NK-92 (cell line): Measurements from ENCODE around the gene PPFIA4.

Source experiments
- DNase-seq: peaks from one replicate; lab custom pipeline; 2025; ENCODE audit not compliant: unreplicated experiment; lab: John Stamatoyannopoulos, UW

The PPFIA4 gene

GRCh38 chr1:203039609-203040512 lies 13.6 kb downstream of the PPFIA4 start:
- no peak for DNase-seq

- no peak for DNase-seq
Measured at GRCh38 chr1:203040513-203041275, 14.4 kb downstream of the PPFIA4 start.

GRCh38 chr1:203041351-203041932 lies 15.2 kb downstream of the PPFIA4 start:
- no peak for DNase-seq

GRCh38 chr1:203043830-203044545 lies 17.7 kb downstream of the PPFIA4 start:
- DNase-seq = no peak

- no peak for DNase-seq
Measured at GRCh38 chr1:203044546-203045250, 18.4 kb downstream of the PPFIA4 start.

GRCh38 chr1:203045336-203045735 lies 19.0 kb downstream of the PPFIA4 start:
- no peak for DNase-seq

GRCh38 chr1:203045821-203046594 lies 19.7 kb downstream of the PPFIA4 start:
- DNase-seq = no peak

GRCh38 chr1:203046984-203047630 lies 20.8 kb downstream of the PPFIA4 start:
- no peak for DNase-seq

- DNase-seq = no peak
Measured at GRCh38 chr1:203048086-203048485, 21.8 kb downstream of the PPFIA4 start.

GRCh38 chr1:203048555-203049051 lies 22.3 kb downstream of the PPFIA4 start:
- DNase-seq = no peak

GRCh38 chr1:203049077-203049476 lies 22.8 kb downstream of the PPFIA4 start:
- DNase-seq = no peak

GRCh38 chr1:203049576-203050180 lies 23.4 kb downstream of the PPFIA4 start:
- no peak for DNase-seq

GRCh38 chr1:203050826-203051225 lies 24.5 kb downstream of the PPFIA4 start:
- no peak for DNase-seq

- no peak for DNase-seq
Measured at GRCh38 chr1:203051841-203052324, 25.6 kb downstream of the PPFIA4 start.

GRCh38 chr1:203052601-203053000 lies 26.3 kb downstream of the PPFIA4 start:
- no peak for DNase-seq

GRCh38 chr1:203054184-203054583 lies 27.9 kb downstream of the PPFIA4 start:
- no peak for DNase-seq

GRCh38 chr1:203054642-203055041 lies 28.4 kb downstream of the PPFIA4 start:
- no peak for DNase-seq

- no peak for DNase-seq
Measured at GRCh38 chr1:203055161-203055799, 29.0 kb downstream of the PPFIA4 start.
